ENCODE results near the gene PITPNM3.
A peak's percentile ranks its signal among the peaks of the same experiment; 100 is the strongest.

PITPNM3 gene

GRCh38 chr17:6473128-6473767 is 83.1 kb downstream of the PITPNM3 start:
- H3K4me3 ChIP-seq (replicated peaks; ENCODE audit: low read depth, low read length): no peak overlapping the region
- DNase-seq (ENCODE audit: extremely low read depth, low read depth): peak; percentile 42
- peak; percentile 97 for TF ChIP-seq CTCF (IDR thresholded peaks at IDR 0.05; ENCODE audit: low read depth, low read length, missing control alignments)

- DNase-seq (ENCODE audit: extremely low read depth, low read depth): no peak
- no peak overlapping the region for H3K4me3 ChIP-seq (replicated peaks; ENCODE audit: low read depth, low read length)
- TF ChIP-seq CTCF (IDR thresholded peaks at IDR 0.05; ENCODE audit: low read depth, low read length, missing control alignments): no peak
Observed at GRCh38 chr17:6472517-6472916, 83.8 kb downstream of the PITPNM3 start.

GRCh38 chr17:6471531-6472465 is 84.6 kb downstream of the PITPNM3 start:
- H3K4me3 ChIP-seq (replicated peaks; ENCODE audit: low read depth, low read length): no peak overlapping the region
- TF ChIP-seq CTCF (IDR thresholded peaks at IDR 0.05; ENCODE audit: low read depth, low read length, missing control alignments): no peak
- peak; percentile 20 for DNase-seq (ENCODE audit: extremely low read depth, low read depth)

- no peak for DNase-seq (ENCODE audit: extremely low read depth, low read depth)
- H3K4me3 ChIP-seq (replicated peaks; ENCODE audit: low read depth, low read length): no peak overlapping the region
- no peak for TF ChIP-seq CTCF (IDR thresholded peaks at IDR 0.05; ENCODE audit: low read depth, low read length, missing control alignments)
Observed at GRCh38 chr17:6470751-6471521, 85.4 kb downstream of the PITPNM3 start.

GRCh38 chr17:6470146-6470718 is 86.1 kb downstream of the PITPNM3 start:
- no peak overlapping the region for H3K4me3 ChIP-seq (replicated peaks; ENCODE audit: low read depth, low read length)
- no peak for DNase-seq (ENCODE audit: extremely low read depth, low read depth)
- no peak for TF ChIP-seq CTCF (IDR thresholded peaks at IDR 0.05; ENCODE audit: low read depth, low read length, missing control alignments)

- no peak for DNase-seq (ENCODE audit: extremely low read depth, low read depth)
- H3K4me3 ChIP-seq (replicated peaks; ENCODE audit: low read depth, low read length): no peak overlapping the region
- no peak for TF ChIP-seq CTCF (IDR thresholded peaks at IDR 0.05; ENCODE audit: low read depth, low read length, missing control alignments)
Observed at GRCh38 chr17:6468051-6468790, 88.1 kb downstream of the PITPNM3 start.
